Ishikawa (cell line): ENCODE data around the gene OR6N2.

Experiments
- CREB1 ChIP-seq: IDR thresholded peaks from 2 replicates; pipeline ENCODE4 v1.6.1; 2012; ENCODE audit warnings: low read depth
- EGR1 ChIP-seq: IDR thresholded peaks from 2 replicates; pipeline ENCODE4 v1.6.1; 2012
- EP300 ChIP-seq: IDR thresholded peaks from 2 replicates; pipeline ENCODE4 v1.6.1; 2012; ENCODE audit warnings: borderline replicate concordance
- FOXM1 ChIP-seq: IDR thresholded peaks from 2 replicates; pipeline ENCODE4 v1.6.1; 2012; ENCODE audit warnings: low read depth, borderline replicate concordance
- REST ChIP-seq: IDR thresholded peaks from 2 replicates; pipeline ENCODE4 v1.6.1; 2012; ENCODE audit warnings: low read depth, mild to moderate bottlenecking
- USF1 ChIP-seq: IDR thresholded peaks from 2 replicates; pipeline ENCODE4 v1.6.1; 2012
- YY1 ChIP-seq: IDR thresholded peaks from 2 replicates; pipeline ENCODE4 v1.6.1; 2012; ENCODE audit warnings: low read depth

GRCh38 chr1:158752155-158752712, 28.8 kb downstream of the OR6N2 start:
- TF ChIP-seq CREB1 (no peak), REST (no peak), USF1 (no peak), EGR1 (no peak), YY1 (no peak), EP300 (no peak), FOXM1 (no peak)
